Muscle layer of colon (tissue), 2 donors: ENCODE results near the gene PTPRG.

Experiments used
- H3K27ac ChIP-seq: one replicate; pipeline ENCODE4 v1.7.0; 2013; ENCODE audit warnings: low read depth, mild to moderate bottlenecking, low read length, moderate library complexity
- H3K27me3 ChIP-seq, 2 donors: one replicate each; pipeline ENCODE4 v1.7.0; 2013; ENCODE audit warnings: low read length in 2 of 2, mild to moderate bottlenecking in 2 of 2; ENCODE audit not compliant: insufficient read depth in 2 of 2, control insufficient read depth in 1 of 2
- H3K36me3 ChIP-seq: one replicate; pipeline ENCODE4 v1.7.0; 2013; ENCODE audit warnings: mild to moderate bottlenecking, low read length; ENCODE audit not compliant: insufficient read depth
- H3K4me1 ChIP-seq: one replicate; pipeline ENCODE4 v1.7.0; 2013; ENCODE audit warnings: mild to moderate bottlenecking, low read length; ENCODE audit not compliant: insufficient read depth
- H3K4me3 ChIP-seq, 2 donors: one replicate each; pipeline ENCODE4 v1.7.0; 2013; ENCODE audit warnings: low read length in 2 of 2, low read depth in 1 of 2, mild to moderate bottlenecking in 1 of 2, moderate library complexity in 1 of 2
- H3K9ac ChIP-seq: one replicate; pipeline ENCODE4 v1.7.0; 2013; ENCODE audit warnings: low read length
- H3K9me3 ChIP-seq: one replicate; pipeline ENCODE4 v1.7.0; 2013; ENCODE audit warnings: mild to moderate bottlenecking, low read length
- donor health status: abdominal sarcoma.
- donor health status: Adenocarcinoma of cecum.

PTPRG gene

DNA sequence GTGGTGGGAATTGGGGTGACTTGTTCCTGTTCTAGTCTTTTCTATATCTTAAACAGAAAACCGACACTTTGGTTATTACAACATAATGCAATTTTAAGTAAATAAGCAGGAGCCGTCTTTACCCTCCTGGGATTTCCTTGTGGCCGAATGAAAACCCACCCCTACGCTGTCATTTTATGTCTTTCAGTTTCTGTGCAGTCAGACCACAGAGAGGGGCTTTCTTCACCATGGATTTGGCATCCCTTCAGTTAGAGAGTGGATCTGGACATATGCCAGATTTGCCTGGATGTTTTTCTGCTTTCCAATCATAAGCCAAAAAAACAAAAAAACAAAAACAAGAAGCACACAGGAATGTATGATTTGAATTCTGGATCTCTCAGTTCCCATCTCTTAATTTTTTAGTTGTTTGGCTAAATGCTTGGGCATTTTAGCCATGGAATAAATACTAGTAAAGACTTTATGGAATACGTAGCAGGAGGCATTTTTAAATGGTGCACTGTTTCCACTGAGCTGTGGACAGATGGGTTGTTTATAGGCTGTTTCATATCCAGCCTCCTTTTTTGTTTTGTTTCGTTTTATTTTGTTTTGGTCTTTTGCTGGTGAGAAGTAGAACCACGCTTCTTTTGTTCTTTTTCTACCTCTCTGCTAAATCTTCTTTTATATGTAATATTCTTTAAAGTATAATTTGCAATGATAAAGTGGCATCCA, 539.1 kb downstream of the PTPRG start:
- Histone ChIP-seq H3K9me3 (no peaks in the 10 kb centered on the region), H3K27ac (no peak overlapping the region), H3K4me3 (no peak overlapping the region), H3K36me3 (no peaks in the 10 kb centered on the region), H3K4me1 (peaks cover 14% of the 10 kb centered on the region), H3K9ac (no peak overlapping the region), H3K27me3 (no peaks in the 10 kb centered on the region)

DNA sequence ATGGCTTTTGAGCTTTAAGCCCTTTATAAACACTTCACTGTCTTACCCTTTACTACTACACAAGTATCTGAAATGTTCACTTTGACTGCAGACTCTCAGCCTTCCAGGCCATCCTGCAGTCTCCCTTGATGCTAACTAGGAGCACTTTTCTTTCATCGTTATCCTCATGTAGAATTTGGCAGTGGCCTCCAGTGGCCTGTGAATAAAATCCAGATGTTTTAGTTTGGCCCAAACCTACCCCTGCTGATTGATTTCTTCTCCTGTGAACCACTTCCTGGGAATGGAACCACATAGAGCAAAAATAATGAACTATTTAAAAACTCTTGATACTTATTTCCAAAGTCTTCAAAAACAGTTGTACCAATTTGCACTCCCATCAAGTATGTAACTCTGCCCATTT, 540.1 kb downstream of the PTPRG start:
- Histone ChIP-seq H3K27ac (no peak overlapping the region), H3K4me3 (no peak overlapping the region), H3K36me3 (no peaks in the 10 kb centered on the region), H3K4me1 (peaks cover 14% of the 10 kb centered on the region), H3K9ac (no peak overlapping the region), H3K9me3 (no peaks in the 10 kb centered on the region), H3K27me3 (no peaks in the 10 kb centered on the region)

DNA sequence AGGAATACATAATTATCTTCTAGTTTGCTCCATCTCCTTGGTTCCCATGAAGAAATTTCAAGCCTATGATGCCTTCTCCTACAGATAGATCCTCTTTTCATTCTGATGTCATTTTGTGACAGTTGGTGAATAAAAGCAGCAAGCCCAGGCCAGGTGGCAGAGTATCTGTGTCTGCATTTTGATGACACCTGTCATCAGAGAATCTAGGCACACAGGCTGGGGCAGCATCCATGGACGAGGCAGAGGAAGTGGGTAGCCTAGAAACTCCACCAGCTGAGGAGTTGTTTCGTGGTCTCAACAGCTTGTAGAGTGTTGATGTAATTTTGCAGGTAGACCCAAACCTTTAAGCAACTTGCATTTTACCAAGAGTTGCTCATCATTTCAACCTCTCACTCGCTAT, 542.2 kb downstream of the PTPRG start:
- Histone ChIP-seq H3K27ac (no peak overlapping the region), H3K9ac (no peak overlapping the region), H3K9me3 (no peaks in the 10 kb centered on the region), H3K4me3 (no peak overlapping the region), H3K4me1 (peaks cover 14% of the 10 kb centered on the region), H3K27me3 (no peaks in the 10 kb centered on the region), H3K36me3 (no peaks in the 10 kb centered on the region)

DNA sequence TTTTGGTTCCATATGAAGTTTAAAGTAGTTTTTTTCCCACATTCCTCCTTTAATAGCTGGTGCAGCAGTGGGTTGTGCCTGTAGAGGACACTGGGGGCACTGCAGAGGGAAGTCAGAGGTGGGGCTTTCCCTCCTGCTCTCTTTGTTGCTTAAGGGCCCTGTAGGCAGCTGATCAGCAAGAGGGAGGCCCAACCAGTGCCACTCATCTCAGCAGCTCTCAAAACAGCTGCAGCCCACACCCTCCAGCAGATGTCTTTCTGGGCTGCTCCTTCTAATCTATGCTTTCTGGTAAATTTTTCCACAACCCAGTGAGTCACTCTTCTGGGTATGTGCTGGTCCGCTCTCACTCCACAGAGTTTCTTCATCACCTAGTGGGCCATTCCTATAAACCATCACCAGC, 548.2 kb downstream of the PTPRG start:
- Histone ChIP-seq H3K27ac (no peak overlapping the region), H3K36me3 (no peaks in the 10 kb centered on the region), H3K4me1 (no peaks in the 10 kb centered on the region), H3K27me3 (no peaks in the 10 kb centered on the region), H3K4me3 (no peak overlapping the region), H3K9ac (no peak overlapping the region), H3K9me3 (no peaks in the 10 kb centered on the region)

DNA sequence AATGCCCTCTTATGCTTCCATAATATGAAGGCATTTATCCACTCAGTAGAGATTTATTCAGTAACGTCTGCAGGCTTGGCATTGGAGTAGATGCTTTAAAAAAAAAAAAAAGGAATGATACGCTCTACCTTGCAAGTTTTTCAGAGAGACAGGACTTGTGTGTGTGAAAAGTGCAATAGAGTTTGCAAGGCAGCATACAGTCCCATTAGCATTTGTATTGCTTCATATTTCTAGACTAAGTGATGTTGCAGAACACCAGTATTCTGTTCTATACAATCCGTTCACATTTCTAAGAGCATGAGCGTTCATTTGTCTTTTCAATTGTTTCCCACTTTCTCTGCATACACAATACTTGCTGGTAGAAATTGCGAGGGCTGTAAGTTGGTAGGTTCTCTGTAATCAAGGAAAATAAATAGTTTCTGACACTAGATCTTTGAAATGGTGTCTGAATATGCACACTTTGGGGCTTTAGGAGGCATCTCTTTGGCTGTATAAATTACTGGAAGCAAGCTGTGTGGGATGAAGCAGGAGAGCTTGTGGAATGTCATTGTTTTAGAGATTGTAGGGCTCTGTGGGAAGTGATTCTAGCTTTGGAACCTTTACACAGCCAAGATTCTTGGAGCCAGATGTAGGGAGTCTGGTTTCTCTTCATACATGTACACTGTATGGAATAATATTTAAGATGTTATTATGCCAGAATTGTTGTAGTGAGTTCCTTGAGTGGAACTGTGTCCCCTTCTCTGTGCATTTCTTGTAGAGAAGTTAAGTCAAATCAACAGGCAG, 549.3 kb downstream of the PTPRG start:
- Histone ChIP-seq H3K4me3 (no peak overlapping the region), H3K36me3 (no peaks in the 10 kb centered on the region), H3K9me3 (no peaks in the 10 kb centered on the region), H3K9ac (no peak overlapping the region), H3K27me3 (no peaks in the 10 kb centered on the region), H3K27ac (no peak overlapping the region), H3K4me1 (no peaks in the 10 kb centered on the region)

DNA sequence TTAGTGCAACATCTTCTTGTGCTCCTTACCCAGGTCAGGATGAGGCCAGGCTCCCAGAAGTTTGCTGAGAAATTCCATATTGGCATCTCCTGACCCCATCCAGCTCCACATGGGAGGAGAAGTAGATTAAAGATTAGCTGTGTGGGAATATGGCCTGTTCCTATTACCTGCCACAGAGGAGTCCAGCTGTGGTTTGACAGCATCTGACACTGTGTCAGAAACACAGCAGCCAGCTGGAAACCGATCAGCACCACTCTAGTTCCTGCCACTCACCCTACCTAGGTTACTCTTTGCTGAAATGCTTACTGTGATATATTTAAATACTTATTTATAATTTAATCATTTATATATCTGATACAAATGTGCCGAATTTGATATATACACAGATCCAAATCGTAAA, 551.7 kb downstream of the PTPRG start:
- Histone ChIP-seq H3K4me3 (no peak overlapping the region), H3K36me3 (no peaks in the 10 kb centered on the region), H3K9ac (no peak overlapping the region), H3K4me1 (no peaks in the 10 kb centered on the region), H3K27ac (no peak overlapping the region), H3K27me3 (no peaks in the 10 kb centered on the region), H3K9me3 (no peaks in the 10 kb centered on the region)

DNA sequence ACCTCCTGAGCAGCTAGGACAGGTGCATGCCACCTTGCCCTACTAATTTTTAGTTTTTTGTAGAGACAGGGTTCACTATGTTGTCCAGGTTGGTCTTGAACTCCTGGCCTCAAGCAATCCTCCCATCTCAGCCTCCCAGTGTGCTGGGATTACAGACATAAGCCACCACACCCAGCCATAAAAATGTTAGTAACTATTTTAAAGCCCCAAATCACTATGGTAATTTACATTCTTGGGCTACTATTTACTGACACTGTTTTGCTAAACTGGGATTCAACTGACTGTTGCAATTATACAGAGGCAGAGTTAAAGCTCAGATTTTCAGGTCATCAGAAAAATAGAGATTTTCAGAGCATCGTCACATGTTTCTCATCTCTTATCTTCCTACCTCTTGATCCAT, 553.4 kb downstream of the PTPRG start:
- Histone ChIP-seq H3K27me3 (no peaks in the 10 kb centered on the region), H3K4me1 (no peaks in the 10 kb centered on the region), H3K4me3 (no peak overlapping the region), H3K9me3 (no peaks in the 10 kb centered on the region), H3K27ac (no peak overlapping the region), H3K36me3 (no peaks in the 10 kb centered on the region), H3K9ac (no peak overlapping the region)

DNA sequence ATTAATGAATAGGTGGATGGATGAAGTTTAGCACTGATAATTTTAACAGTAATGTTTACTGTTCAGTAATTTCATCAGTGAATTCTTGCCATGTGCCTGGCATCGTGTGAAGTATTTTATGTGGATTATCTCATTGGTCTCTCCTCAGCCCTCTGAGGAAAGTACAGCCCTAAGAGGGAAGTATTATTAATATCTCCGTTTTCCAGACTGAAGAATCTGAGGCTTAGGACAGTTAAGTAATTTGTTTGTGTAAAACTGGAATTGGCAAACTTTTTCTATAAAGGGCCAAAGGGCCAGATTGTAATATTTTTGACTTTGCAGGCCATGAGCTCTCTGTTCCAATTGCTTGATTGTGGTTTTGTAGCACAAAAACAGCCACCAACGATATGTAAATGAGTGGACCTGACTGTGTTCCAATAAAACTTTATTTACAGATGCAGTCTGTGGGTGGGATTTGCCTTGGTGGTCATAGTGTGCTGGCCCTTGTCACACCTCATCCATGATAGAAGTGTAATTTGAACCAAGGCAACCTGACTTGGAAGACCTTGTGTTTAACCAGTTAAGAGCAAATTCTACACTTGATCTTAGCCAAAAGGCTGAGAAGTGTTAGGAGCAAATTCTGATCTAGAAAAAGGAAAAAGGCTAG, 556.7 kb downstream of the PTPRG start:
- Histone ChIP-seq H3K36me3 (no peaks in the 10 kb centered on the region), H3K4me3 (no peak overlapping the region), H3K9me3 (no peaks in the 10 kb centered on the region), H3K27ac (no peak overlapping the region), H3K27me3 (no peaks in the 10 kb centered on the region), H3K4me1 (no peaks in the 10 kb centered on the region), H3K9ac (no peak overlapping the region)

DNA sequence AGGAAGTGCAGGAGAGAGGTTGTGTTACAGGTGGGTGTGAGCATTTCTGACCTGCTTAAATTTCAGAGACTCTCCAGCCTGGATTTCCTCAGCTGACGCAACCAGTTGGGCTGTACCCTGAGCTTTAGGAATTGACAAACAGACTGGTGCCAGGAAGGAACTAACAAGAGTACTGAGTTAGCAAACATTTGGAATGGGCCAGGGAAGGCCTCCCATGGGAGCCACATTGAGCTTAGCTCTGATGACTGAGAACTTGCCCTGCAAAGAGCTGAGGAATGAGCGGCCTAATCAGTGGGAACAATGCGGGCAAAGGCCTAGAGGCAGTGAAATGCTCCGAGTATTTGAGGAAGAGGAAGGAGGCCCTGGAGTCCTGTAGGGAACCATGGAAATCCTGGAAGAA, 557.8 kb downstream of the PTPRG start:
- no peak overlapping the region for H3K27ac ChIP-seq
- H3K4me3 ChIP-seq = no peak overlapping the region
- no peaks in the 10 kb centered on the region for H3K36me3 ChIP-seq
- no peak overlapping the region for H3K9ac ChIP-seq
- no peaks in the 10 kb centered on the region for H3K9me3 ChIP-seq
- H3K27me3 ChIP-seq = no peaks in the 10 kb centered on the region
- H3K4me1 ChIP-seq = no peaks in the 10 kb centered on the region

DNA sequence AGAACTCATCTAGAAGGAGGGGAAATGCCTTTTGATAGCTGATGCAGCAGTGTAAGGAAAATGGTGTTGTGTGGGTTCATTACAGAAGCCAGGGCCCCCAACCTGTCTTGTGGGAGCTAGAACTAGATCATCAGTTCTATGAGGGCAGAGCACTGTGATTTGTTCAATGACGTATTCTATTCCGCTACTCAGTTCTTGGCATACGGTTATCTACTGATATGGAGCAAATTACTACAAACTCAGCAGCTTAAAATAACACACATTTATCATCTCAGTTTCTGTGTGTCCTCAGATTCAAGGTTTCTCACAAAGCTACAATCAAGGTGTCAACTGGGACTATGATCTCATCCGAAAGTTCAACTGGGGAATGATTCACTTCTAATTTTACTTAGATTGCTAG, 561.4 kb downstream of the PTPRG start:
- H3K9me3 ChIP-seq = no peaks in the 10 kb centered on the region
- no peaks in the 10 kb centered on the region for H3K36me3 ChIP-seq
- no peaks in the 10 kb centered on the region for H3K4me1 ChIP-seq
- H3K9ac ChIP-seq = no peak overlapping the region
- no peak overlapping the region for H3K4me3 ChIP-seq
- H3K27ac ChIP-seq = no peak overlapping the region
- H3K27me3 ChIP-seq = no peaks in the 10 kb centered on the region

DNA sequence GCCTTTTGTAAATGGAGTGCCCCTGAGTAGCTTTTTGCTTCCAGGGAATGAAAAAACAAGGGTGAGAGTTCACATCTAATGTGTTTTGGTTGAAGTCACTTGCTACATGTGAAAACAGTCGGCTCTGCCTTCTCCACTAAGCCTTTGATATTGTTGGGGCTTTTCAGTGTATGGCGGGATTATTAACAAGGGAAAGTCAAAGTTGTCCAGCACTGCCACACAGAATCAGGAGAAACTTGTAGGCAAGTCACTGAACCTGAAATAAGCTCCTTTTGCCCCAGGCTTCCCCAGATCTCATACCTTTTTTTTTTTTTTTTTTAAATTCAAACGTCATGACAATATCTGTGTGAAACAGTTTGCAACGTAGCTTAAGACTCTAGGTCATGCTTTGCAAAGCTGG, 564.0 kb downstream of the PTPRG start:
- H3K9me3 ChIP-seq = no peaks in the 10 kb centered on the region
- H3K27me3 ChIP-seq = no peaks in the 10 kb centered on the region
- H3K36me3 ChIP-seq = no peaks in the 10 kb centered on the region
- H3K27ac ChIP-seq = no peak overlapping the region
- no peaks in the 10 kb centered on the region for H3K4me1 ChIP-seq
- H3K4me3 ChIP-seq = no peak overlapping the region
- no peak overlapping the region for H3K9ac ChIP-seq
